HUES6 (cell line): Measurements from ENCODE around the gene FBLN1.
A peak's percentile ranks its signal among the peaks of the same experiment; 100 is the strongest.

Experiments
- H3K27ac ChIP-seq: 2 replicates; pipeline ENCODE4 v1.7.0; 2013; ENCODE audit warnings: low read depth, mild to moderate bottlenecking, low read length, inconsistent platforms
- H3K27me3 ChIP-seq: 2 replicates; pipeline ENCODE4 v1.6.1; 2013; ENCODE audit warnings: low read length; ENCODE audit not compliant: control insufficient read depth, insufficient read depth
- H3K36me3 ChIP-seq: 2 replicates; pipeline ENCODE4 v1.6.1; 2013; ENCODE audit warnings: low read length; ENCODE audit not compliant: control insufficient read depth, insufficient read depth
- H3K4me1 ChIP-seq: 2 replicates; pipeline ENCODE4 v1.6.1; 2013; ENCODE audit warnings: low read length; ENCODE audit not compliant: control insufficient read depth, insufficient read depth
- H3K4me3 ChIP-seq: 2 replicates; pipeline ENCODE4 v1.5.1; 2013; ENCODE audit warnings: low read depth, low read length
- H3K9ac ChIP-seq: one replicate; pipeline ENCODE4 v1.6.1; 2013; ENCODE audit warnings: mild to moderate bottlenecking, low read length
- H3K9me3 ChIP-seq: 2 replicates; pipeline ENCODE4 v1.6.1; 2013; ENCODE audit warnings: low read depth, low read length; ENCODE audit not compliant: control insufficient read depth, insufficient read depth

FBLN1 gene

GRCh38 chr22:45548991-45549761, 46.5 kb downstream of the FBLN1 start:
- Histone ChIP-seq H3K9ac (peak overlapping the region; percentile 42), H3K27me3 (no peaks in the 10 kb centered on the region), H3K36me3 (peaks cover 87% of the 10 kb centered on the region), H3K27ac (no peak overlapping the region), H3K4me1 (peaks cover 14% of the 10 kb centered on the region; the same call in 1 of the 2 replicates), H3K9me3 (no peaks in the 10 kb centered on the region), H3K4me3 (no peak overlapping the region)

GRCh38 chr22:45549762-45550378, 47.2 kb downstream of the FBLN1 start:
- H3K9ac ChIP-seq, result no peak overlapping the region
- peaks cover 14% of the 10 kb centered on the region; the same call in 1 of the 2 replicates for H3K4me1 ChIP-seq
- H3K9me3 ChIP-seq, result no peaks in the 10 kb centered on the region
- H3K27me3 ChIP-seq, result no peaks in the 10 kb centered on the region
- no peak overlapping the region for H3K4me3 ChIP-seq
- peak overlapping the region; percentile 38; the same call in 1 of the 2 replicates for H3K27ac ChIP-seq
- H3K36me3 ChIP-seq, result peaks cover 84% of the 10 kb centered on the region

GRCh38 chr22:45550416-45550815, 47.7 kb downstream of the FBLN1 start:
- H3K27me3 ChIP-seq, result no peaks in the 10 kb centered on the region

GRCh38 chr22:45550891-45551290, 48.2 kb downstream of the FBLN1 start:
- Histone ChIP-seq H3K27ac (no peak overlapping the region), H3K4me3 (no peak overlapping the region), H3K4me1 (peaks cover 14% of the 10 kb centered on the region; the same call in 1 of the 2 replicates), H3K9me3 (no peaks in the 10 kb centered on the region), H3K27me3 (no peaks in the 10 kb centered on the region), H3K9ac (no peak overlapping the region), H3K36me3 (peaks cover 77% of the 10 kb centered on the region)

More at GRCh38 chr22:45550416-45550815, 47.7 kb downstream of the FBLN1 start:
- no peak overlapping the region for H3K27ac ChIP-seq
- no peaks in the 10 kb centered on the region for H3K9me3 ChIP-seq
- H3K4me3 ChIP-seq, result no peak overlapping the region
- H3K4me1 ChIP-seq, result peaks cover 14% of the 10 kb centered on the region; the same call in 1 of the 2 replicates
- no peak overlapping the region for H3K9ac ChIP-seq
- H3K36me3 ChIP-seq, result peaks cover 82% of the 10 kb centered on the region

GRCh38 chr22:45551310-45552016, 48.8 kb downstream of the FBLN1 start:
- Histone ChIP-seq H3K9me3 (no peaks in the 10 kb centered on the region), H3K9ac (no peak overlapping the region), H3K4me1 (peaks cover 14% of the 10 kb centered on the region; the same call in 1 of the 2 replicates), H3K36me3 (peaks cover 79% of the 10 kb centered on the region), H3K4me3 (no peak overlapping the region), H3K27me3 (no peaks in the 10 kb centered on the region), H3K27ac (no peak overlapping the region; the same call in 1 of the 2 replicates)

GRCh38 chr22:45552017-45552411, 49.3 kb downstream of the FBLN1 start:
- no peak overlapping the region for H3K4me3 ChIP-seq
- peaks cover 14% of the 10 kb centered on the region; the same call in 1 of the 2 replicates for H3K4me1 ChIP-seq
- H3K9me3 ChIP-seq, result no peaks in the 10 kb centered on the region
- H3K9ac ChIP-seq, result no peak overlapping the region
- no peaks in the 10 kb centered on the region for H3K27me3 ChIP-seq
- no peak overlapping the region; the same call in 1 of the 2 replicates for H3K27ac ChIP-seq
- peaks cover 79% of the 10 kb centered on the region for H3K36me3 ChIP-seq

- Histone ChIP-seq H3K27ac (no peak overlapping the region), H3K36me3 (peaks cover 79% of the 10 kb centered on the region), H3K27me3 (no peaks in the 10 kb centered on the region), H3K9ac (no peak overlapping the region), H3K9me3 (no peaks in the 10 kb centered on the region), H3K4me1 (peaks cover 14% of the 10 kb centered on the region; the same call in 1 of the 2 replicates), H3K4me3 (no peak overlapping the region)
These were observed 50.1 kb downstream of the FBLN1 start for GRCh38 chr22:45552580-45553350.

GRCh38 chr22:45553351-45554039, 50.8 kb downstream of the FBLN1 start:
- Histone ChIP-seq H3K9me3 (peaks cover 2% of the 10 kb centered on the region; the same call in 1 of the 2 replicates), H3K4me3 (no peak overlapping the region), H3K27me3 (no peaks in the 10 kb centered on the region), H3K4me1 (peaks cover 14% of the 10 kb centered on the region; the same call in 1 of the 2 replicates), H3K27ac (no peak overlapping the region), H3K9ac (no peak overlapping the region), H3K36me3 (peaks cover 79% of the 10 kb centered on the region)

- H3K36me3 ChIP-seq, result peaks cover 79% of the 10 kb centered on the region
- no peak overlapping the region for H3K4me3 ChIP-seq
- H3K4me1 ChIP-seq, result peaks cover 14% of the 10 kb centered on the region; the same call in 1 of the 2 replicates
- no peak overlapping the region for H3K9ac ChIP-seq
- H3K27ac ChIP-seq, result no peak overlapping the region
- H3K9me3 ChIP-seq, result peaks cover 5% of the 10 kb centered on the region; the same call in 1 of the 2 replicates
- H3K27me3 ChIP-seq, result no peaks in the 10 kb centered on the region
These were observed 51.3 kb downstream of the FBLN1 start for GRCh38 chr22:45554040-45554406.

- peaks cover 13% of the 10 kb centered on the region; the same call in 1 of the 2 replicates for H3K9me3 ChIP-seq
- no peak overlapping the region for H3K9ac ChIP-seq
- no peak overlapping the region for H3K27ac ChIP-seq
- no peaks in the 10 kb centered on the region for H3K27me3 ChIP-seq
- peaks cover 14% of the 10 kb centered on the region; the same call in 1 of the 2 replicates for H3K4me1 ChIP-seq
- no peak overlapping the region for H3K4me3 ChIP-seq
- peaks cover 75% of the 10 kb centered on the region for H3K36me3 ChIP-seq
These were observed 52.2 kb downstream of the FBLN1 start for GRCh38 chr22:45554861-45555260.
